GM12878 (cell line): Measurements from ENCODE around the gene USH1G. TPM values are rescaled to one million over a fixed set of nuclear protein-coding genes. Genes with fewer than 3 reads are reported as not detected.

Experiments
- ATAC-seq: fragments of 200-7000 bp; cut with Tn5 transposase; 3 replicates; pipeline ENCODE4 v1.9.1; 2020; ENCODE audit warnings: mild to moderate bottlenecking, moderate library complexity
- BruUV-seq: library from RNA; stranded (reverse); fragments of 400-500 nt; replicated peaks from 2 replicates; lab custom pipeline; 2021; lab: Mats Ljungman, UMichigan
- CTCF ChIA-PET: fragments of 300-600 bp; sonication (Branson Sonifier 250); formaldehyde crosslinking; extraction: SDS; loops from one replicate; lab custom pipeline; 2021; ENCODE audit warnings: inconsistent platforms; lab: Yijun Ruan, JAX
- POLR2A ChIA-PET: fragments of 350-600 bp; formaldehyde crosslinking; extraction: SDS; loops from one replicate; lab custom pipeline; 2021; ENCODE audit warnings: inconsistent platforms; lab: Charles Lee
- RAD21 ChIA-PET: fragments of 300-600 bp; sonication (Branson Sonifier 250); formaldehyde crosslinking; loops from one replicate; lab custom pipeline; 2023; ENCODE audit warnings: antibody characterized with exemption; ENCODE audit not compliant: unreplicated experiment; lab: Charles Lee
- SMC1A ChIA-PET: fragments of 300-600 bp; sonication (Branson Sonifier 250); formaldehyde crosslinking; loops from one replicate; lab custom pipeline; 2023; ENCODE audit not compliant: unreplicated experiment, uncharacterized antibody; lab: Charles Lee
- DNase-seq: peaks from one replicate; pipeline ENCODE4 v3.0.0-alpha.2; 2011; ENCODE audit warnings: low read depth, low spot score
- FAIRE-seq: peaks from 3 replicates; lab custom pipeline; 2011; peaks lifted over from hg19 to GRCh38; lab: Jason Lieb, UNC
- H2AFZ ChIP-seq: 2 replicates; pipeline ENCODE4 v1.6.0; 2011; ENCODE audit warnings: low read depth, low read length, control low read depth; ENCODE audit not compliant: control insufficient read depth
- H3K27ac ChIP-seq: 2 replicates; pipeline ENCODE4 v1.5.1; 2011; ENCODE audit warnings: control low read depth; ENCODE audit not compliant: control insufficient read depth, insufficient read depth
- H3K27me3 ChIP-seq, 2 experiments: replicated peaks in 1 of 2; 2 replicates each; pipeline versions ENCODE4 v1.6.0 to v1.6.1; 2011; ENCODE audit warnings: low read length in 1 of 2; ENCODE audit not compliant: control insufficient read depth in 2 of 2, insufficient read depth in 2 of 2
- H3K36me3 ChIP-seq, 2 experiments: 2 replicates each; pipeline ENCODE4 v1.5.1; 2011; ENCODE audit warnings: low read length in 1 of 2; ENCODE audit not compliant: control insufficient read depth in 2 of 2, insufficient read depth in 2 of 2
- H3K4me1 ChIP-seq: 2 replicates; pipeline ENCODE4 v1.6.1; 2011; ENCODE audit warnings: mild to moderate bottlenecking, low read length, moderate library complexity, mixed read lengths; ENCODE audit not compliant: control insufficient read depth, insufficient read depth
- H3K4me2 ChIP-seq: 2 replicates; pipeline ENCODE4 v1.6.0; 2011; ENCODE audit warnings: control low read depth; ENCODE audit not compliant: control insufficient read depth, insufficient read depth
- H3K4me3 ChIP-seq: fragments of 200-600 bp; sonication (generic); 2 replicates; pipeline ENCODE4 v1.5.1; 2016
- H3K79me2 ChIP-seq: 2 replicates; pipeline ENCODE4 v1.6.0; 2011; ENCODE audit warnings: low read length; ENCODE audit not compliant: control insufficient read depth, insufficient read depth
- H3K9ac ChIP-seq: 2 replicates; pipeline ENCODE4 v1.8.0; 2011; ENCODE audit warnings: low read length, control low read depth, mixed read lengths; ENCODE audit not compliant: control insufficient read depth, insufficient read depth
- H3K9me3 ChIP-seq: replicated peaks from 3 replicates; pipeline ENCODE4 v1.5.1; 2011; ENCODE audit warnings: mild to moderate bottlenecking, low read length; ENCODE audit not compliant: control insufficient read depth, insufficient read depth
- H4K20me1 ChIP-seq: 2 replicates; pipeline ENCODE4 v1.6.0; 2011; ENCODE audit not compliant: control insufficient read depth, insufficient read depth
- ATF7 ChIP-seq: fragments of 450-650 bp; IDR thresholded peaks from 2 replicates; pipeline ENCODE4 v1.6.1; 2016; ENCODE audit warnings: low read depth, mild to moderate bottlenecking
- BMI1 ChIP-seq: fragments of 450-650 bp; IDR thresholded peaks from 2 replicates; pipeline ENCODE4 v1.6.1; 2016; ENCODE audit warnings: mild to moderate bottlenecking, moderate library complexity, borderline replicate concordance
- CBX3 ChIP-seq: fragments of 200-600 bp; sonication (generic); IDR thresholded peaks from 2 replicates; pipeline ENCODE4 v1.6.1; 2016; ENCODE audit warnings: low read depth, borderline replicate concordance
- CBX5 ChIP-seq: sonication (generic); IDR thresholded peaks from 2 replicates; pipeline ENCODE4 v1.6.1; 2016; ENCODE audit warnings: low read depth, moderate library complexity, mild to moderate bottlenecking, inconsistent platforms
- CEBPB ChIP-seq, 2 experiments: fragments of 150-350 bp in 1 of 2; IDR thresholded peaks; 2 replicates each; pipeline ENCODE4 v1.6.1; 2012 to 2014; ENCODE audit warnings: low read depth in 2 of 2, low read length in 2 of 2, borderline replicate concordance in 1 of 2, inconsistent platforms in 1 of 2
- CHD1 ChIP-seq: IDR thresholded peaks from 2 replicates; pipeline ENCODE4 v1.6.1; 2012; ENCODE audit warnings: low read depth, low read length, improper control_type of control experiment
- EP300 ChIP-seq, 2 experiments: fragments of 150-350 bp in 1 of 2; IDR thresholded peaks; 2 replicates each; pipeline ENCODE4 v1.6.1; 2011 to 2012; ENCODE audit warnings: low read depth in 2 of 2, low read length in 2 of 2, borderline replicate concordance in 1 of 2, improper control_type of control experiment in 1 of 2, inconsistent platforms in 1 of 2; ENCODE audit not compliant: control insufficient read depth in 1 of 2
- HDAC2 ChIP-seq: fragments of 200-600 bp; sonication (generic); IDR thresholded peaks from 2 replicates; pipeline ENCODE4 v1.6.1; 2017
- IKZF1 ChIP-seq: fragments of 450-650 bp; conservative IDR thresholded peaks from 2 replicates; pipeline ENCODE4 v1.6.1; 2017; ENCODE audit warnings: antibody characterized with exemption, mild to moderate bottlenecking
- MEF2B ChIP-seq: fragments of 450-650 bp; IDR thresholded peaks from 2 replicates; pipeline ENCODE4 v1.6.1; 2018; ENCODE audit warnings: mild to moderate bottlenecking, moderate library complexity; ENCODE audit not compliant: partially characterized antibody, poor library complexity, severe bottlenecking
- POU2F2 ChIP-seq: IDR thresholded peaks from 3 replicates; pipeline ENCODE4 v1.6.1; 2011; ENCODE audit warnings: low read depth, mild to moderate bottlenecking, low read length, borderline replicate concordance
- RB1 ChIP-seq: fragments of 450-650 bp; formaldehyde crosslinking; IDR thresholded peaks from 2 replicates; pipeline ENCODE4 v1.6.1; 2017; ENCODE audit warnings: mild to moderate bottlenecking, borderline replicate concordance
- RUNX3 ChIP-seq: IDR thresholded peaks from 2 replicates; pipeline ENCODE4 v1.6.1; 2012; ENCODE audit warnings: low read length, inconsistent platforms
- SREBF1 ChIP-seq: IDR thresholded peaks from 2 replicates; pipeline ENCODE4 v1.6.1; 2012; ENCODE audit warnings: mild to moderate bottlenecking, low read length
- SRF ChIP-seq, 2 experiments: IDR thresholded peaks; 2 replicates each; pipeline ENCODE4 v1.6.1; 2011; ENCODE audit warnings: low read depth in 2 of 2, low read length in 2 of 2, mild to moderate bottlenecking in 1 of 2, moderate library complexity in 1 of 2
- TBL1XR1 ChIP-seq: IDR thresholded peaks from 2 replicates; pipeline ENCODE4 v1.6.1; 2012; ENCODE audit warnings: low read depth, low read length, improper control_type of control experiment
- TCF3 ChIP-seq: IDR thresholded peaks from 2 replicates; pipeline ENCODE4 v1.6.1; 2012; ENCODE audit warnings: low read depth, mild to moderate bottlenecking, low read length, borderline replicate concordance; ENCODE audit not compliant: insufficient read depth
- WRNIP1 ChIP-seq: IDR thresholded peaks from 2 replicates; pipeline ENCODE4 v1.6.1; 2011; ENCODE audit warnings: low read depth, low read length, improper control_type of control experiment, borderline replicate concordance
- WGBS: methylation state at CpG from one replicate; pipeline ENCODE4 v1.1.6; 2016; ENCODE audit warnings: low lambda C conversion rate; ENCODE audit not compliant: insufficient replicate concordance, insufficient coverage; ENCODE audit errors: missing lambda C conversion rate; 5-methylcytosine and 5-hydroxymethylcytosine counted together
- in situ Hi-C: fragments of 300-500 bp; cut with MboI; formaldehyde crosslinking; loops from 9 replicates; pipeline ENCODE4 v1.14.3; 2018; ENCODE audit warnings: mixed read lengths
- intact Hi-C: fragments of 100-400 bp; cut with micrococcal nuclease; formaldehyde crosslinking; loops from one replicate; pipeline ENCODE4 v1.14.2; 2022; ENCODE audit not compliant: unreplicated experiment
- polyA plus RNA-seq, 11 experiments: library from polyadenylated mRNA; depleted of rRNA in 4 of 11; unstranded in 6 of 11; stranded (reverse) in 5 of 11; fragments of >200 nt; fragmentation: Nextera tagmentation in 4 of 11; fragmentation: Illumina TruSeq in 1 of 11; extraction: Ambion mirVana in 4 of 11; extraction: Trizol in 1 of 11; gene quantifications; 1 replicate in 1 of 11; 2 replicates in 10 of 11; pipeline versions ENCODE4 v1.2.1 to v1.2.3, GENCODE V29; 2011 to 2016; ENCODE audit warnings: inconsistent platforms in 2 of 11, missing spikeins in 2 of 11, low read depth in 1 of 11
- total RNA-seq, 4 experiments: library from RNA; depleted of rRNA in 3 of 4; stranded (reverse); fragments of >200 nt in 3 of 4; fragmentation: Illumina TruSeq in 1 of 4; extraction: Trizol in 1 of 4; gene quantifications; 2 replicates each; pipeline versions ENCODE4 v1.2.1 to v1.2.3, GENCODE V29; 2013 to 2021
- TF ChIP-seq, protein P1 (sequence below): IDR thresholded peaks from 2 replicates; pipeline ENCODE4 v1.6.1; 2011; ENCODE audit warnings: low read depth, low read length, improper control_type of control experiment, borderline replicate concordance
- TF ChIP-seq, protein P2 (sequence below): fragments of 450-650 bp; IDR thresholded peaks from 2 replicates; pipeline ENCODE4 v1.6.1; 2016; ENCODE audit warnings: mild to moderate bottlenecking

The USH1G gene
- total and polyA plus RNA-seq, 10 of the 15 experiments (the other 5 are each of a cell fraction or from before 2014, with no cell fraction given): 0.05 to 0.62 (median 0.09) TPM; not detected in 7

DNA sequence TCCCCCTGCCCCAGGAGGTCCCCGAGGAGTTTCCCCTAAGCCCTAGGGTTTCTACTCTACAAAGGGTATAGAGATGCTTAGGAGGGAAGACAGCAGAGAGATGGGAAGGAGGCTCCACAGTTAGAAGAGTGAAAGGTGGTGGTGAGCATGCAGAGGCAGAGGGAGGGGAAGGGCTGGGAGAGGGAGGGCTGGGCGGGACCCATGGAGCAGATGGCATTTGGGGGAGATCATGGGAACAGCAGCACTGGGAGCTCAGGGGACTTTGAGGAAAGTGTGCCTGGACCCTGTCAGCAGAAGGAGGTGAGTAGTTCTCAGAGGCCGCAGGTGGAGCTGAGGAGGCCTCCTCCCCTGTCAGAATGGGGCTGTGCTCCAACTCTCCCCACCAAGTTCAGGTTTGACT is 12.0 kb upstream of the USH1G start:
- 37% methylated on average over 2 of the region's 3 CpGs for WGBS
- no peak overlapping the region for H3K9ac ChIP-seq
- H3K79me2 ChIP-seq: no peaks in the 10 kb centered on the region
- ChIA-PET POLR2A (no interaction called here), CTCF (interaction anchor here (0.6 to 4.8 kb wide), 2 partner anchors 23 to 26 kb away, joined by 5 to 29 read pairs; no protein-coding TSS in a partner anchor), RAD21 (no interaction called here), SMC1A (no interaction called here)
- DNase-seq (no peak), ATAC-seq (no peak), FAIRE-seq (no peak)
- TF ChIP-seq POU2F2 (no peak), CBX5 (no peak), MEF2B (no peak), BMI1 (no peak), ATF7 (no peak), RB1 (no peak), CBX3 (no peak), EP300 (IDR thresholded peaks at IDR 0.05; ENCODE audit: borderline replicate concordance in 1 of 2, control insufficient read depth in 1 of 2, low read depth in 2 of 2, low read length in 2 of 2) (no peak), SRF (IDR thresholded peaks at IDR 0.05; ENCODE audit: low read depth in 2 of 2, low read length in 2 of 2) (no peak), HDAC2 (no peak), WRNIP1 (no peak), IKZF1 (no peak), SREBF1 (no peak), CEBPB (IDR thresholded peaks at IDR 0.05; ENCODE audit: borderline replicate concordance in 1 of 2, low read depth in 2 of 2, low read length in 2 of 2) (no peak), CHD1 (no peak), TCF3 (no peak), RUNX3 (no peak), TBL1XR1 (no peak)
- TF ChIP-seq, protein P1, sequence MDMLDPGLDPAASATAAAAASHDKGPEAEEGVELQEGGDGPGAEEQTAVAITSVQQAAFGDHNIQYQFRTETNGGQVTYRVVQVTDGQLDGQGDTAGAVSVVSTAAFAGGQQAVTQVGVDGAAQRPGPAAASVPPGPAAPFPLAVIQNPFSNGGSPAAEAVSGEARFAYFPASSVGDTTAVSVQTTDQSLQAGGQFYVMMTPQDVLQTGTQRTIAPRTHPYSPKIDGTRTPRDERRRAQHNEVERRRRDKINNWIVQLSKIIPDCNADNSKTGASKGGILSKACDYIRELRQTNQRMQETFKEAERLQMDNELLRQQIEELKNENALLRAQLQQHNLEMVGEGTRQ: no peak
- TF ChIP-seq, protein P2, sequence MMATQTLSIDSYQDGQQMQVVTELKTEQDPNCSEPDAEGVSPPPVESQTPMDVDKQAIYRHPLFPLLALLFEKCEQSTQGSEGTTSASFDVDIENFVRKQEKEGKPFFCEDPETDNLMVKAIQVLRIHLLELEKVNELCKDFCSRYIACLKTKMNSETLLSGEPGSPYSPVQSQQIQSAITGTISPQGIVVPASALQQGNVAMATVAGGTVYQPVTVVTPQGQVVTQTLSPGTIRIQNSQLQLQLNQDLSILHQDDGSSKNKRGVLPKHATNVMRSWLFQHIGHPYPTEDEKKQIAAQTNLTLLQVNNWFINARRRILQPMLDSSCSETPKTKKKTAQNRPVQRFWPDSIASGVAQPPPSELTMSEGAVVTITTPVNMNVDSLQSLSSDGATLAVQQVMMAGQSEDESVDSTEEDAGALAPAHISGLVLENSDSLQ: no peak
- in situ Hi-C loops: no loop called here
- H4K20me1 ChIP-seq: no peaks in the 10 kb centered on the region
- BruUV-seq: no TSS peak
- no peak overlapping the region for H3K27ac ChIP-seq
- H3K4me1 ChIP-seq: no peaks in the 10 kb centered on the region
- no peak overlapping the region for H2AFZ ChIP-seq
- peaks cover 8 to 9% of the 10 kb centered on the region in 2 experiments for H3K27me3 ChIP-seq
- H3K36me3 ChIP-seq: no peaks in the 10 kb centered on the region
- H3K4me2 ChIP-seq: no peak overlapping the region
- no peak overlapping the region for H3K4me3 ChIP-seq
- intact Hi-C loops: no loop called here
- no peaks in the 10 kb centered on the region for H3K9me3 ChIP-seq
